ENCODE results near the gene CNTN5. TPM values are rescaled to one million over a fixed set of nuclear protein-coding genes. Genes with fewer than 3 reads are reported as not detected.

The CNTN5 gene
- total RNA-seq, 1 donor from 2014 or later: 3.2 TPM

DNA sequence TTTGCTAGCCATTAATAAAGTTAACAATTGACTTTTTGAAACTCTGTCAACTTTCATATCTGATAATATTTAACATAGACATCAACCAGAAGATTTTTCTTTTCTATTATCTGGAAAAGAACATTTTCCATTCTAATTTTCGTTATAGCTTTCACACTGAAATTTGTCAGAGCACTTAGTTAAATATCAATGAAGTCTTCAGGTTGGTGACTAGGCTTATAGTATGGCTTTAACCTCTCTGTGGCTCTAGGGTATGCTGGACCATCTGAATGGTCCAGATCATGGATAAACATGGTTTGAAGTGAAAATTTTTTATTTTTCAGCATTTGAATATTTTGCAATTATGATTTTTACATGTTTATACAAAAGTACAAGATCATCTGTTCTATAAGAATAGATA lies 548.1 kb downstream of the CNTN5 start:
- Mint-ChIP-seq H3K27me3 (peaks cover 5% of the 10 kb centered on the region), H3K4me1 (ENCODE audit: unreplicated experiment) (no peaks in the 10 kb centered on the region), H3K27ac (no peak overlapping the region), H3K4me3 (no peak overlapping the region), H3K36me3 (no peaks in the 10 kb centered on the region), H3K9me3 (no peaks in the 10 kb centered on the region)
- TF ChIP-seq, protein P1, sequence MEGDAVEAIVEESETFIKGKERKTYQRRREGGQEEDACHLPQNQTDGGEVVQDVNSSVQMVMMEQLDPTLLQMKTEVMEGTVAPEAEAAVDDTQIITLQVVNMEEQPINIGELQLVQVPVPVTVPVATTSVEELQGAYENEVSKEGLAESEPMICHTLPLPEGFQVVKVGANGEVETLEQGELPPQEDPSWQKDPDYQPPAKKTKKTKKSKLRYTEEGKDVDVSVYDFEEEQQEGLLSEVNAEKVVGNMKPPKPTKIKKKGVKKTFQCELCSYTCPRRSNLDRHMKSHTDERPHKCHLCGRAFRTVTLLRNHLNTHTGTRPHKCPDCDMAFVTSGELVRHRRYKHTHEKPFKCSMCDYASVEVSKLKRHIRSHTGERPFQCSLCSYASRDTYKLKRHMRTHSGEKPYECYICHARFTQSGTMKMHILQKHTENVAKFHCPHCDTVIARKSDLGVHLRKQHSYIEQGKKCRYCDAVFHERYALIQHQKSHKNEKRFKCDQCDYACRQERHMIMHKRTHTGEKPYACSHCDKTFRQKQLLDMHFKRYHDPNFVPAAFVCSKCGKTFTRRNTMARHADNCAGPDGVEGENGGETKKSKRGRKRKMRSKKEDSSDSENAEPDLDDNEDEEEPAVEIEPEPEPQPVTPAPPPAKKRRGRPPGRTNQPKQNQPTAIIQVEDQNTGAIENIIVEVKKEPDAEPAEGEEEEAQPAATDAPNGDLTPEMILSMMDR (conservative IDR thresholded peaks at IDR 0.05): no peak
- no peak for DNase-seq (ENCODE audit: extremely low spot score, unreplicated experiment)

DNA sequence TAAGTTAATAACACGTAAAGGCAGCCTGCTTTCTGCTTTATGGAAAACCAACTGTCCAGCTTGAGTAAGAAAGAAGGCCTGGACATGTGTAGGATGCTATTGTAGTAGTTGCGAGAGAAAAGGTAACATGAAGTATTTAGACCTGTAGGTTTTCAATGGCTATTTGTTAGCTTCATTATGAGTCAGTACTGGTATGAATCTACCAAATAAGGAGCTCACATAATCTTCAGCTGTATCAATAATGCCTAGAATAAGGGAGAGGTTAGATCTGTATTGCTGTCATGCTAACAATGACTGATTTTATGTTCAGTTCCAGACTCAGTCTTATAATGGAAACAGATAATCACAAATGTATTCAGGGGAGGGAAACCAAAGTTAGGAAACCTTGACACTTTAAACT lies 550.3 kb downstream of the CNTN5 start:
- no peaks in the 10 kb centered on the region for H3K36me3 Mint-ChIP-seq
- H3K9me3 Mint-ChIP-seq: no peaks in the 10 kb centered on the region
- H3K4me3 Mint-ChIP-seq: no peak overlapping the region
- DNase-seq (ENCODE audit: extremely low spot score, unreplicated experiment): no peak
- H3K27ac Mint-ChIP-seq: no peak overlapping the region
- H3K4me1 Mint-ChIP-seq (ENCODE audit: unreplicated experiment): no peaks in the 10 kb centered on the region
- H3K27me3 Mint-ChIP-seq: peaks cover under 1% of the 10 kb centered on the region
- TF ChIP-seq, protein P1 (conservative IDR thresholded peaks at IDR 0.05): no peak

DNA sequence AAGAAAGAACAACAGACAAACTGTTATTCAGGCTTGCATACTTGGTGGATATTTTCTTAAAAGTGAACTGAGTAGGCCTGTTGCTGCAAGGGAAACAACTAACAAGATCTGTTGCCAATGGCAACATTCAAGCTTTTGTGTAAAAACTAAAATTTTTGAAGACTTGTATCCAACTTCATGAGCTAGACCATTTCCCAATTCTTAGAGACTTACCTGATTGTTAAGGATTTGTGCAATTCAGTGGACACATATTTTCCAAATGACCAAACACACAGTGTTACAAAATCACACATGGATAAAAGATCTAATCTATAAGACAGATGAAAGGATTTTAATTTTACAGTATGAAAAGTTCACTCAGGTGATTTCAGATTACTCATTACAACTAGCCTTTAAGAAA lies 564.1 kb downstream of the CNTN5 start:
- TF ChIP-seq, protein P1 (conservative IDR thresholded peaks at IDR 0.05): no peak
- Mint-ChIP-seq H3K4me1 (ENCODE audit: unreplicated experiment) (no peaks in the 10 kb centered on the region), H3K27me3 (no peaks in the 10 kb centered on the region), H3K9me3 (peaks cover 5% of the 10 kb centered on the region), H3K4me3 (no peak overlapping the region), H3K36me3 (no peaks in the 10 kb centered on the region), H3K27ac (no peak overlapping the region)
- no peak for DNase-seq (ENCODE audit: extremely low spot score, unreplicated experiment)

DNA sequence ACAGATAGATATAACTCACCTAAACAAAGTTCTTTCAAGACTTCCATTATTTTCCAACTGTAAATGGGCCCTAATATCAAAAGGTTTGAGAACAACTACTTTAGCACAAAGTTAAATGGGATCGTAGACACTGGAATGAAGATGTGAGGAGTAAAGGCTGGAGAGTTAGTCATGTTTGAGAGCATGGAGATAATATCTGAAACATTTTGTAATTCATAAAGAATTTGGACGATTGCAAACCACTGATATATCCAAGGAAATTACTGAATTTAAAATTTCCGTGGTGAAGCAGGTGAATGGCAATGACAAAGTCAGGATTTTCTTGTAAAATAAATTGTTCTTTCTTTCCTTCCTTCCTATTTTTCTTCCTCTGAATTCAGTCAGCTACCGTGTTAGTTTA lies 564.9 kb downstream of the CNTN5 start:
- H3K27me3 Mint-ChIP-seq: no peaks in the 10 kb centered on the region
- H3K9me3 Mint-ChIP-seq: peaks cover 5% of the 10 kb centered on the region
- TF ChIP-seq, protein P1 (conservative IDR thresholded peaks at IDR 0.05): no peak
- no peak overlapping the region for H3K27ac Mint-ChIP-seq
- no peaks in the 10 kb centered on the region for H3K36me3 Mint-ChIP-seq
- no peak overlapping the region for H3K4me3 Mint-ChIP-seq
- DNase-seq (ENCODE audit: extremely low spot score, unreplicated experiment): no peak
- H3K4me1 Mint-ChIP-seq (ENCODE audit: unreplicated experiment): no peaks in the 10 kb centered on the region

DNA sequence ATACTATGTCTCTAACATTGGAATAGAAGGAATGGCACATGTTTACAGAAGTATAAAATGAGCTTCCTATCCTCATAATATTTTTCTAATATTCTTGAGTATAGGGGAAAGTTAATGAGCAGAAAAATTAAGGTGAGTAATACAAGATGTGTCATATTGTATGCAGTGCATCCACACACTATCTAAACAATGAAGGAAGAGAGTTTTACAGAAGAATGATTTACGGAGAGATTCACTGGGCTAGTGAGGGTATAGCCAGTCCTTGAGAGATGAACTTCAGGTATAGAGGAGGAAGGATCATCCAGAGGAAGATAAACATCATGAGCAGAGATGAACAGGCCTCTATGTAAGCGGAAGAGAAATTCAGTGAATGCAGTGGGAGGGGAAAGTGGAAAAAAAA lies 569.0 kb downstream of the CNTN5 start:
- no peak for DNase-seq (ENCODE audit: extremely low spot score, unreplicated experiment)
- Mint-ChIP-seq H3K27me3 (no peaks in the 10 kb centered on the region), H3K36me3 (no peaks in the 10 kb centered on the region), H3K4me1 (ENCODE audit: unreplicated experiment) (no peaks in the 10 kb centered on the region), H3K9me3 (no peaks in the 10 kb centered on the region), H3K4me3 (no peak overlapping the region), H3K27ac (no peak overlapping the region)
- TF ChIP-seq, protein P1 (conservative IDR thresholded peaks at IDR 0.05): no peak

DNA sequence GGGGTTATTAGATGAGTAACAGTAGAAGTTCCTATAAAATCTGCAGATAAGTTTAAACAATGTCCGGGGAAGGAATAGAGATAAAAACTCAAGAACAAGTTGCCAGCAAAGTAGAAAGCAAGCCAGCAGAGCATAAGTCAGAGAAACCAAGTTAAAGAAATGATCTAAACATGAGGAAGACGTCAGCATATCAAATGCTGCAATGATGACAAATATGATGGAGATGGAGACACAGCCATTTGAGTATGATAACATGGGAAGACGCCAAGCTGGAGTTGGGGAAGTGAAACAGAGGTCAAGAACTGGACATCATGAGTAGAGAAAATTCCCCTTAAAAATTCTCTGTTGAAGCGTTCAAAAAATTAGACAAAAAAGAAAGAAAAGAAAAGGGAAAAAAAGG lies 571.5 kb downstream of the CNTN5 start:
- TF ChIP-seq, protein P1 (conservative IDR thresholded peaks at IDR 0.05): no peak
- Mint-ChIP-seq H3K4me1 (ENCODE audit: unreplicated experiment) (no peaks in the 10 kb centered on the region), H3K36me3 (no peaks in the 10 kb centered on the region), H3K27me3 (no peaks in the 10 kb centered on the region), H3K27ac (no peak overlapping the region), H3K4me3 (no peak overlapping the region), H3K9me3 (no peaks in the 10 kb centered on the region)
- no peak for DNase-seq (ENCODE audit: extremely low spot score, unreplicated experiment)
